Testis (tissue), 3 donors: ENCODE data around the gene ZFP42. TPM values are rescaled to one million over a fixed set of nuclear protein-coding genes. Genes with fewer than 3 reads are reported as not detected.
"Not testable (repeated sequence)": the region's sequence is repeated elsewhere in the genome, so short reads cannot be mapped to it uniquely, and the experiment has no call there.

Source experiments
- DNase-seq: peaks from one replicate; pipeline ENCODE4 v3.0.0-alpha.2; 2019
- H3K27ac ChIP-seq, 2 donors: fragments of 200-600 bp; sonication (generic); one replicate each; pipeline ENCODE4 v1.5.1; 2019
- H3K27me3 ChIP-seq: fragments of 200-600 bp; sonication (generic); one replicate; pipeline ENCODE4 v1.5.1; 2019
- H3K36me3 ChIP-seq: fragments of 200-600 bp; sonication (generic); one replicate; pipeline ENCODE4 v1.5.1; 2017; ENCODE audit warnings: low read depth; ENCODE audit errors: missing control alignments
- H3K4me1 ChIP-seq: fragments of 200-600 bp; sonication (generic); one replicate; pipeline ENCODE4 v1.5.1; 2019
- H3K4me3 ChIP-seq, 2 donors: fragments of 200-600 bp; sonication (generic); one replicate each; pipeline ENCODE4 v1.5.1; 2017 to 2019
- H3K9me3 ChIP-seq: fragments of 200-600 bp; sonication (generic); one replicate; pipeline ENCODE4 v1.5.1; 2017
- POLR2A ChIP-seq: fragments of 450-650 bp; IDR thresholded peaks from one replicate; pipeline ENCODE4 v1.6.1; 2017; ENCODE audit warnings: antibody characterized with exemption, mild to moderate bottlenecking, moderate library complexity
- WGBS, 2 donors: methylation state at CpG; one replicate each; pipeline ENCODE4 v1.1.5; 2018; 5-methylcytosine and 5-hydroxymethylcytosine counted together
- intact Hi-C: fragments of 100-400 bp; cut with DNase I; formaldehyde crosslinking; loops from one replicate; pipeline ENCODE4 v1.15.1; 2023; ENCODE audit warnings: low total_unique reads
- polyA plus RNA-seq: library from polyadenylated mRNA; stranded (reverse); fragments of 350-450 nt; fragmentation: Illumina TruSeq; extraction: RNeasy Lipid Tissue Mini Kit (QIAGEN cat#74804); gene quantifications from one replicate; pipeline ENCODE4 v1.2.3, GENCODE V29; 2014; ENCODE audit warnings: low read depth, low replicate concordance; ENCODE audit not compliant: insufficient read depth
- total RNA-seq, 2 donors: library from RNA; depleted of rRNA; stranded (reverse); fragments of >200 nt; gene quantifications; one replicate each; pipeline ENCODE4 v1.2.3, GENCODE V29; 2016
- TF ChIP-seq, protein P1 (sequence below), 3 experiments: fragments of 450-650 bp in 2 of 3; fragments of 200-600 bp in 1 of 3; sonication (generic) in 1 of 3; IDR thresholded peaks; one replicate each; pipeline ENCODE4 v1.5.1; 2016 to 2019; ENCODE audit warnings: antibody characterized with exemption in 3 of 3, mild to moderate bottlenecking in 2 of 3, moderate library complexity in 1 of 3

The ZFP42 gene
- total and polyA plus RNA-seq, 3 donors from 2014 or later = 1.2 to 3.3 (median 2.2) TPM

DNA sequence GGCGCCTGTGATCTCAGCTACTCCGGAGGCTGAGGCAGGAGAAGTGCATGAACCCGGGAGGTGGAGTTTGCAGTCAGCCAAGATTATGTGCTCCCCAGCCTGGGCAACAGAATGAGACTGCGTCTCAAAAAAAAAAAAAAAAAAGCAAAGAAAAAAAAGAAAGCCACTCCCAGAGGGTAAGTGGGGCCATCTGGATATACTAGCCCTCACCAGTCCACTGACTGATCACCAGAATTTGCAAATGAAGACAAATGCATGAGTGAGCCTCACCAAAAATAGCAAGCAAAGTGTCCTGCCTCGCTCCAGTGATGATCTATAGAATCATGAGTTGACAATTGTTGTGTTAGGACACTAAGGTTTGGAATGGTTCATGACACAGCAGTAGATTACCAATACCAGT lies 47.6 kb downstream of the ZFP42 start:
- intact Hi-C loops = no loop called here
- Histone ChIP-seq H3K9me3 (no peaks in the 10 kb centered on the region), H3K4me3 (no peak overlapping the region), H3K27me3 (no peaks in the 10 kb centered on the region), H3K36me3 (no peaks in the 10 kb centered on the region), H3K27ac (no peak overlapping the region), H3K4me1 (no peaks in the 10 kb centered on the region)
- WGBS, 2 donors = 85 to 91% methylated on average over 5 of the region's 5 CpGs
- no peak for DNase-seq
- TF ChIP-seq, protein P1, sequence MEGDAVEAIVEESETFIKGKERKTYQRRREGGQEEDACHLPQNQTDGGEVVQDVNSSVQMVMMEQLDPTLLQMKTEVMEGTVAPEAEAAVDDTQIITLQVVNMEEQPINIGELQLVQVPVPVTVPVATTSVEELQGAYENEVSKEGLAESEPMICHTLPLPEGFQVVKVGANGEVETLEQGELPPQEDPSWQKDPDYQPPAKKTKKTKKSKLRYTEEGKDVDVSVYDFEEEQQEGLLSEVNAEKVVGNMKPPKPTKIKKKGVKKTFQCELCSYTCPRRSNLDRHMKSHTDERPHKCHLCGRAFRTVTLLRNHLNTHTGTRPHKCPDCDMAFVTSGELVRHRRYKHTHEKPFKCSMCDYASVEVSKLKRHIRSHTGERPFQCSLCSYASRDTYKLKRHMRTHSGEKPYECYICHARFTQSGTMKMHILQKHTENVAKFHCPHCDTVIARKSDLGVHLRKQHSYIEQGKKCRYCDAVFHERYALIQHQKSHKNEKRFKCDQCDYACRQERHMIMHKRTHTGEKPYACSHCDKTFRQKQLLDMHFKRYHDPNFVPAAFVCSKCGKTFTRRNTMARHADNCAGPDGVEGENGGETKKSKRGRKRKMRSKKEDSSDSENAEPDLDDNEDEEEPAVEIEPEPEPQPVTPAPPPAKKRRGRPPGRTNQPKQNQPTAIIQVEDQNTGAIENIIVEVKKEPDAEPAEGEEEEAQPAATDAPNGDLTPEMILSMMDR (IDR thresholded peaks at IDR 0.05) = no peak
- no peak for TF ChIP-seq POLR2A

DNA sequence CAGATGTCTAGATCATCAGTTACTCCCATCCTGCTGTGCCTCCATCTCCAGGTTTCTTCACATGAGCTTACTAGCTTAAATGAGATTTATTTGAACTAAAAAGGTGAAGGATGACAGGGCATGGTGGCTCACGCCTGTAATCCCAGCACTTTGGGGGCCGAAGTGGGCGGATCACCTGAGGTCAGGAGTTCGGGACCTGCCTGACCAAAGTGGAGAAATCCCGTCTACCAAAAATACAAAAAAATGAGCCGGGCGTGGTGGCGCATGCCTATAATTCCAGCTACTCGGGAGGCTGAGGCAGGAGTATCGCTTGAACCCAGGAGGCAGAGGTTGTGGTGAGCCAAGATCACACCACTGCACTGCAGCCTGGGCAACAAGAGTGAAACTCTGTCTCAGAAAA lies 49.9 kb downstream of the ZFP42 start:
- H3K4me3 ChIP-seq, intact Hi-C loops, H3K36me3 ChIP-seq: not testable (repeated sequence)

DNA sequence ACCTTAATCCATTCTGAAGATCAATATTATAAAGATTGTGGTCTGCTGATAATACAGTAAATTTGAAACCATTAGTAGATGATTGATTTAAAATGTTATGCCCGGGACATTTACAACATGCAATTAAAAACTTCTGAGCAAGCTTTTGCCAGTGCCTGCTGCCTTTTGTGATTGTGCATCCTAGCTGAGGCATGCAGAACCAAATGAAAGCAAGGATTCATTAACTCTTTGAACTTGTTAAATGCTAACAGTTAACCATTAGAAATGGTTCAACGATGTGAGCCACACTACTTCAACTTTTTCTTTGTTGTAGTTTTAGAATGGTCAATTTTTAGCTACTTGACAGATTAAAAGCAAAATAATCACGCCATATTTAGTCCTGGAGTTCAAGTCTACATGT lies 51.1 kb downstream of the ZFP42 start:
- H3K4me1 ChIP-seq = no peaks in the 10 kb centered on the region
- H3K9me3 ChIP-seq = no peaks in the 10 kb centered on the region
- intact Hi-C loops = no loop called here
- TF ChIP-seq, protein P1 (IDR thresholded peaks at IDR 0.05) = no peak
- no peak for TF ChIP-seq POLR2A
- no peak overlapping the region for H3K4me3 ChIP-seq
- H3K36me3 ChIP-seq = no peaks in the 10 kb centered on the region
- DNase-seq = no peak
- H3K27me3 ChIP-seq = no peaks in the 10 kb centered on the region
- no peak overlapping the region for H3K27ac ChIP-seq
- WGBS, 2 donors = 77 to 82% methylated on average over 3 of the region's 3 CpGs

More for the DNA sequence above, 49.9 kb downstream of the ZFP42 start:
- WGBS, 2 donors = 93 to 95% methylated on average over 10 of the region's 10 CpGs
- H3K27ac ChIP-seq, H3K27me3 ChIP-seq, H3K4me1 ChIP-seq, H3K9me3 ChIP-seq, DNase-seq: not testable (repeated sequence)

DNA sequence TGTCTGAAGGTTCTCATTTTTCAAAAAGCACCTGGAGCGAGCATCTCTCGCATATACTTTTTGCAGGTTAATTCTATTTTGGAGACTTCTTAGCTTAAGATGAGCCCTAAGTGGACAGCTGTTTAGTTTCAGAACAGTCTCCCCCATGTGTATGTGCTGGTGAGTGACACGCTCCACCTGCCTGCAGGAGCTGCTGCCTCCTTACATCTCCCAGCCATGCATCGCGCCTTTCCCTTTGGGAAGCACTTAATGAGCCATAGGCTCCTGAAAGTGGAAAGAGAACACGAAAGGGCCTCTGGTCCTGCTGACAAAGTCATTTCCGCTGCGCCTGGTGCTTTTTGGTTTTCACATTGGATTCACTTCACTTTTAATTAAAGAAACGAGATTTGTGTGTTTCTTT lies 57.7 kb downstream of the ZFP42 start:
- H3K27me3 ChIP-seq = no peaks in the 10 kb centered on the region
- intact Hi-C loops = no loop called here
- H3K27ac ChIP-seq = no peak overlapping the region
- no peaks in the 10 kb centered on the region for H3K4me1 ChIP-seq
- DNase-seq = no peak
- no peak overlapping the region for H3K4me3 ChIP-seq
- no peaks in the 10 kb centered on the region for H3K36me3 ChIP-seq
- no peaks in the 10 kb centered on the region for H3K9me3 ChIP-seq
- 81 to 91% methylated on average over 9 of the region's 9 CpGs for WGBS, 2 donors
- TF ChIP-seq, protein P1 (IDR thresholded peaks at IDR 0.05) = no peak
- TF ChIP-seq POLR2A = no peak

Other genes starting within 250 kb of the ZFP42 start
- gene TRIML2, start 113.8 kb downstream of the ZFP42 start, total RNA-seq = 1 to 10 TPM; 4.8 to 5.8 TPM
- gene TRIML2, start 113.8 kb downstream of the ZFP42 start, polyA plus RNA-seq = 3.7 TPM
- gene TRIML1, start 143.7 kb downstream of the ZFP42 start, total RNA-seq = 1 to 10 TPM; 5.7 to 5.8 TPM
- 23.9 TPM for gene TRIML1, start 143.7 kb downstream of the ZFP42 start, polyA plus RNA-seq